Measurements from ENCODE around the gene KRTAP5-5. TPM values are rescaled to one million over a fixed set of nuclear protein-coding genes. Genes with fewer than 3 reads are reported as not detected.

The KRTAP5-5 gene
- total and polyA plus RNA-seq, 2 of the 8 experiments (the other 6 are each of a cell fraction or from before 2014, with no cell fraction given), result 0.09 TPM; not detected in 1

DNA sequence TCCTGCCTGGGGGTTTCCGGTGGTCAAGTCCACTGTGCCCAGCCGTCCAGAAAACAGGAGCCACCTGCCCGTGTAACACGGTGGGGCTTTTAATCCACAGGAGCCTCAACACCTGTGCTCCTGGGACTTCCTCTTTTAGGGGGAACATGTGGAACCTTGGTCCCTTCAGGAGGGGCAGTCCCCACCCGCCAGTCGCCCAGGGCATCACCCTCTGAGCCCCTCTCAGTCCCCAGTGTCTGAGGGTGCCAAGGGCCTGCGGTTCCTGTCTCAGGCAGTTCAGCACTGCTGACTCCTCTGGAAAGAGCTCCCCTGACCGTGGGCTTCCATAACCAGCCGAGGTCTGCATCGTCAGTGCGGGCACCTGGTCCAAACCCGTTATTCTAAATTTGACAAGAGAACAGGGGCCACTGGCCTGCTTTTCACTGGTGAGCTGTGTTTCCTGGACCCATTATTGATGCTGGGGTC lies 15.8 kb downstream of the KRTAP5-5 start:
- Histone ChIP-seq H3K18ac (ENCODE audit: extremely low read depth, low read length) (no peak overlapping the region), H3K4ac (replicated peaks; ENCODE audit: insufficient read length, low read depth, low read length) (no peak overlapping the region), H3K9ac (replicated peaks in 1 of 4; ENCODE audit: extremely low read depth in 1 of 4, low read depth in 3 of 4, low read length in 3 of 4) (no peak overlapping the region), H3K23me2 (ENCODE audit: low read depth, low read length) (no peaks in the 10 kb centered on the region), H2BK12ac (ENCODE audit: low read depth, low read length) (no peak overlapping the region), H3K4me1 (replicated peaks in 1 of 4; ENCODE audit: control insufficient read depth in 3 of 4, insufficient read depth in 4 of 4, low read length in 3 of 4) (no peaks in the 10 kb centered on the region), H2AFZ (ENCODE audit: low read length) (no peak overlapping the region), H4K20me1 (replicated peaks in 1 of 2; ENCODE audit: control insufficient read depth in 1 of 2, insufficient read depth in 2 of 2, low read length in 2 of 2) (no peaks in the 10 kb centered on the region), H2BK20ac (ENCODE audit: low read length) (no peak overlapping the region), H3K4me2 (ENCODE audit: insufficient read depth in 1 of 2, low read depth in 2 of 2, low read length in 2 of 2) (no peak overlapping the region), H4K91ac (replicated peaks; ENCODE audit: insufficient read length, low read length) (no peak overlapping the region), H2BK120ac (replicated peaks; ENCODE audit: low read depth, low read length) (no peak overlapping the region), H4K8ac (ENCODE audit: extremely low read depth, insufficient read depth, low read length) (no peak overlapping the region), H3K79me2 (ENCODE audit: control insufficient read depth in 1 of 2, insufficient read depth in 2 of 2, low read length in 2 of 2) (no peaks in the 10 kb centered on the region), H3K36me3 (ENCODE audit: control insufficient read depth in 2 of 4, insufficient read depth in 4 of 4, low read length in 3 of 4) (no peaks in the 10 kb centered on the region), H3K27ac (ENCODE audit: low read depth, low read length) (no peak overlapping the region), H2AK5ac (ENCODE audit: low read depth, low read length) (no peak overlapping the region), H2BK5ac (ENCODE audit: low read depth, low read length) (no peak overlapping the region), H4K5ac (ENCODE audit: insufficient read length, low read depth, low read length) (no peak overlapping the region), H3K56ac (replicated peaks; ENCODE audit: insufficient read length, low read depth, low read length) (no peak overlapping the region), H3K23ac (ENCODE audit: insufficient read length) (no peak overlapping the region), H3K79me1 (ENCODE audit: low read depth, low read length) (no peaks in the 10 kb centered on the region), H2BK15ac (ENCODE audit: low read length) (no peak overlapping the region), H3K27me3 (replicated peaks in 1 of 4; ENCODE audit: control insufficient read depth in 3 of 4, extremely low read depth in 1 of 4, insufficient read depth in 3 of 4, low read length in 3 of 4) (peaks cover 0 to 2% (median 0%) of the 10 kb centered on the region in 4 experiments; a peak in 1 of 7 replicates), H3K4me3 (ENCODE audit: extremely low read depth in 1 of 4, insufficient read depth in 2 of 4, low read depth in 3 of 4, low read length in 4 of 4) (no peak overlapping the region), H3K9me3 (ENCODE audit: insufficient read depth in 2 of 2, low read depth in 1 of 2, low read length in 1 of 2) (no peaks in the 10 kb centered on the region), H3K14ac (ENCODE audit: insufficient read length) (no peak overlapping the region)
- TF ChIP-seq ATF2 (IDR thresholded peaks at IDR 0.05; ENCODE audit: low read length) (no peak), CBX5 (IDR thresholded peaks at IDR 0.05; ENCODE audit: low read depth, low read length) (no peak), SRF (IDR thresholded peaks at IDR 0.05; ENCODE audit: low read depth, low read length) (no peak), NANOG (IDR thresholded peaks at IDR 0.05; ENCODE audit: insufficient read depth, low read depth, low read length, poor library complexity, severe bottlenecking) (no peak)
- DNase-seq (ENCODE audit: low read depth in 1 of 2, low spot score in 2 of 2) (no peak), FAIRE-seq (no peak)
- POLR2A ChIA-PET (ENCODE audit: partially characterized antibody), result no interaction called here
- 88% methylated on average over 10 of the region's 12 CpGs; no CpG with 5 or more reads in 1 of the 2 experiments for WGBS, 2 experiments (ENCODE audit: extremely low coverage in 1 of 2, insufficient coverage in 1 of 2, insufficient read length in 1 of 2, insufficient replicate concordance in 2 of 2, low coverage in 1 of 2, low lambda C conversion rate in 2 of 2, missing lambda C conversion rate in 1 of 2)
- CTCF ChIA-PET (ENCODE audit: partially characterized antibody), result interaction anchor here (1.0 to 2.3 kb wide), 5 partner anchors 8 to 511 kb away, joined by 3 to 7 read pairs (median 3); no protein-coding TSS in a partner anchor
